Measurements from ENCODE around the gene AGPAT2. TPM values are rescaled to one million over a fixed set of nuclear protein-coding genes. Genes with fewer than 3 reads are reported as not detected.

AGPAT2 gene
- total and polyA plus RNA-seq, 2 experiments from 2014 or later, result 31.8 to 44.7 TPM

DNA sequence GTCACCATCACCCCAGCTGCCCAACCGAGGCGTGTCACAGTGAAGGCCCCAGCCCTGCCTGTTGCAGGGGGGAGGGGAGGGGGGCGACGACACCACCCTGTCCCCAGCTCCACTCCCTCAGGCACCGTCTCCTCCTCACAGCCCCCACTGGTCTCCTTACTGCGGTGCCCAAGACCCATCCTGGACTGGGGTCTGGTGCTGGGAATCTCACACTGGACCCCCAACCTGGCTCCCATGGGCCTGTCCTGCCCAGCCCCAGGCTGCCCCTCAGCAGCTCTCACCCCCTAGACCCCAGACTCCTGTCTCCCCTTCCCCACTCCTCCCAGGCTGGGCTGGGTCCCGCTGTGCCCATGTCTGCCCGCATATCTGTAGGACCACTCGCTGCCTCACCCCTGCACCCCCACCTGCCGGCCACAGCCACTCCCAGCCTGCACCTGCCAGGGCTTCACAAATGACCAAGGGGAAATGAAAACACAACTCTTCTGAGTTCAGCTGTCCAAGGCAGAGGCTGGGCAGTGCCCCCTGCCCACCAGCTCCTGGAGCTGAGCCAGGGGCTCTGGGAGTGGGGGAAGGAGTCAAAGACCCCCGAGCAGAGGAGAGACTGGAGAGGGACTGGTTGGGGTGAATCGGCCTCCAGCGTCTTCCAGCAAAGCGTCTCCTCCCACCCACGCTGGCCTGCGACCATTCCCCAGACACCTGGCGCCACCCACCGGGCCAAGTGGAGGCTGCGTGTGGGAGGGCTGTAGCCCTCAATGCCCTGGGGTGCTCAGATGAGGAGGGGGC is 57.2 kb downstream of the AGPAT2 start:
- H3K9me3 Mint-ChIP-seq, result no peaks in the 10 kb centered on the region
- Histone ChIP-seq H3K27ac (ENCODE audit: low read depth) (no peak overlapping the region), H3K79me2 (replicated peaks; ENCODE audit: insufficient read depth) (no peaks in the 10 kb centered on the region), H2AFZ (no peak overlapping the region), H3K4me2 (no peak overlapping the region), H3K27me3 (ENCODE audit: insufficient read depth) (no peaks in the 10 kb centered on the region), H4K20me1 (replicated peaks; ENCODE audit: insufficient read depth) (no peaks in the 10 kb centered on the region), H3F3A (replicated peaks; ENCODE audit: low read depth) (peaks cover 16% of the 10 kb centered on the region), H3K36me3 (ENCODE audit: insufficient read depth) (no peaks in the 10 kb centered on the region), H3K4me1 (ENCODE audit: insufficient read depth) (no peaks in the 10 kb centered on the region), H3K9me2 (ENCODE audit: insufficient read depth) (no peaks in the 10 kb centered on the region), H3K4me3 (no peak overlapping the region)
- peak; percentile 86 for DNase-seq (ENCODE audit: low spot score)
- peaks cover 8% of the 10 kb centered on the region; the same call in 2 of the 3 replicates for H3K4me1 Mint-ChIP-seq
- H3K27me3 Mint-ChIP-seq (ENCODE audit: insufficient read depth, low read depth, poor library complexity), result peaks cover 3% of the 10 kb centered on the region
- no peak overlapping the region for H3K27ac Mint-ChIP-seq
- H3K36me3 Mint-ChIP-seq (ENCODE audit: low read depth), result no peaks in the 10 kb centered on the region
- TF ChIP-seq, protein P1, sequence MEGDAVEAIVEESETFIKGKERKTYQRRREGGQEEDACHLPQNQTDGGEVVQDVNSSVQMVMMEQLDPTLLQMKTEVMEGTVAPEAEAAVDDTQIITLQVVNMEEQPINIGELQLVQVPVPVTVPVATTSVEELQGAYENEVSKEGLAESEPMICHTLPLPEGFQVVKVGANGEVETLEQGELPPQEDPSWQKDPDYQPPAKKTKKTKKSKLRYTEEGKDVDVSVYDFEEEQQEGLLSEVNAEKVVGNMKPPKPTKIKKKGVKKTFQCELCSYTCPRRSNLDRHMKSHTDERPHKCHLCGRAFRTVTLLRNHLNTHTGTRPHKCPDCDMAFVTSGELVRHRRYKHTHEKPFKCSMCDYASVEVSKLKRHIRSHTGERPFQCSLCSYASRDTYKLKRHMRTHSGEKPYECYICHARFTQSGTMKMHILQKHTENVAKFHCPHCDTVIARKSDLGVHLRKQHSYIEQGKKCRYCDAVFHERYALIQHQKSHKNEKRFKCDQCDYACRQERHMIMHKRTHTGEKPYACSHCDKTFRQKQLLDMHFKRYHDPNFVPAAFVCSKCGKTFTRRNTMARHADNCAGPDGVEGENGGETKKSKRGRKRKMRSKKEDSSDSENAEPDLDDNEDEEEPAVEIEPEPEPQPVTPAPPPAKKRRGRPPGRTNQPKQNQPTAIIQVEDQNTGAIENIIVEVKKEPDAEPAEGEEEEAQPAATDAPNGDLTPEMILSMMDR (conservative IDR thresholded peaks at IDR 0.05; ENCODE audit: low read depth in 2 of 2), result peak; percentile 68 to 97
- no peak for TF ChIP-seq POLR2AphosphoS5 (IDR thresholded peaks at IDR 0.05; ENCODE audit: low read depth)
- peak; percentile 78 for ATAC-seq
- no peak overlapping the region for H3K4me3 Mint-ChIP-seq

- Histone ChIP-seq H3K9me2 (ENCODE audit: insufficient read depth) (no peaks in the 10 kb centered on the region), H3K27me3 (ENCODE audit: insufficient read depth) (no peaks in the 10 kb centered on the region), H3K4me3 (no peak overlapping the region), H3K4me1 (ENCODE audit: insufficient read depth) (no peaks in the 10 kb centered on the region), H3K27ac (ENCODE audit: low read depth) (no peak overlapping the region), H2AFZ (no peak overlapping the region), H4K20me1 (replicated peaks; ENCODE audit: insufficient read depth) (no peaks in the 10 kb centered on the region), H3F3A (replicated peaks; ENCODE audit: low read depth) (peaks cover 16% of the 10 kb centered on the region), H3K4me2 (no peak overlapping the region), H3K79me2 (replicated peaks; ENCODE audit: insufficient read depth) (no peaks in the 10 kb centered on the region), H3K36me3 (ENCODE audit: insufficient read depth) (no peaks in the 10 kb centered on the region)
- H3K9me3 Mint-ChIP-seq, result no peaks in the 10 kb centered on the region
- peaks cover 8% of the 10 kb centered on the region; the same call in 2 of the 3 replicates for H3K4me1 Mint-ChIP-seq
- H3K4me3 Mint-ChIP-seq, result no peak overlapping the region
- H3K27ac Mint-ChIP-seq, result no peak overlapping the region
- TF ChIP-seq ZNF114 (CRISPR knock-in tag; IDR thresholded peaks at IDR 0.05) (no peak), CREB1 (CRISPR knock-in tag; IDR thresholded peaks at IDR 0.05; ENCODE audit: low read depth) (no peak), STAT1 (IDR thresholded peaks at IDR 0.05; ENCODE audit: unreplicated experiment) (no peak), EZH2phosphoT487 (IDR thresholded peaks at IDR 0.05; ENCODE audit: unreplicated experiment) (no peak), EZH2 (IDR thresholded peaks at IDR 0.05; ENCODE audit: low read depth, unreplicated experiment) (no peak), ZNF331 (CRISPR knock-in tag; IDR thresholded peaks at IDR 0.05; ENCODE audit: low read depth) (no peak), NANOG (IDR thresholded peaks at IDR 0.05; ENCODE audit: borderline replicate concordance) (no peak), ETS1 (IDR thresholded peaks at IDR 0.05) (no peak), JUNB (IDR thresholded peaks at IDR 0.05; ENCODE audit: unreplicated experiment) (no peak)
- TF ChIP-seq, protein P2, sequence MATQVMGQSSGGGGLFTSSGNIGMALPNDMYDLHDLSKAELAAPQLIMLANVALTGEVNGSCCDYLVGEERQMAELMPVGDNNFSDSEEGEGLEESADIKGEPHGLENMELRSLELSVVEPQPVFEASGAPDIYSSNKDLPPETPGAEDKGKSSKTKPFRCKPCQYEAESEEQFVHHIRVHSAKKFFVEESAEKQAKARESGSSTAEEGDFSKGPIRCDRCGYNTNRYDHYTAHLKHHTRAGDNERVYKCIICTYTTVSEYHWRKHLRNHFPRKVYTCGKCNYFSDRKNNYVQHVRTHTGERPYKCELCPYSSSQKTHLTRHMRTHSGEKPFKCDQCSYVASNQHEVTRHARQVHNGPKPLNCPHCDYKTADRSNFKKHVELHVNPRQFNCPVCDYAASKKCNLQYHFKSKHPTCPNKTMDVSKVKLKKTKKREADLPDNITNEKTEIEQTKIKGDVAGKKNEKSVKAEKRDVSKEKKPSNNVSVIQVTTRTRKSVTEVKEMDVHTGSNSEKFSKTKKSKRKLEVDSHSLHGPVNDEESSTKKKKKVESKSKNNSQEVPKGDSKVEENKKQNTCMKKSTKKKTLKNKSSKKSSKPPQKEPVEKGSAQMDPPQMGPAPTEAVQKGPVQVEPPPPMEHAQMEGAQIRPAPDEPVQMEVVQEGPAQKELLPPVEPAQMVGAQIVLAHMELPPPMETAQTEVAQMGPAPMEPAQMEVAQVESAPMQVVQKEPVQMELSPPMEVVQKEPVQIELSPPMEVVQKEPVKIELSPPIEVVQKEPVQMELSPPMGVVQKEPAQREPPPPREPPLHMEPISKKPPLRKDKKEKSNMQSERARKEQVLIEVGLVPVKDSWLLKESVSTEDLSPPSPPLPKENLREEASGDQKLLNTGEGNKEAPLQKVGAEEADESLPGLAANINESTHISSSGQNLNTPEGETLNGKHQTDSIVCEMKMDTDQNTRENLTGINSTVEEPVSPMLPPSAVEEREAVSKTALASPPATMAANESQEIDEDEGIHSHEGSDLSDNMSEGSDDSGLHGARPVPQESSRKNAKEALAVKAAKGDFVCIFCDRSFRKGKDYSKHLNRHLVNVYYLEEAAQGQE (IDR thresholded peaks at IDR 0.05; ENCODE audit: unreplicated experiment), result no peak
- TF ChIP-seq, protein P1 (conservative IDR thresholded peaks at IDR 0.05; ENCODE audit: low read depth in 2 of 2), result no peak
- no peaks in the 10 kb centered on the region for H3K36me3 Mint-ChIP-seq (ENCODE audit: low read depth)
- DNase-seq (ENCODE audit: low spot score) (no peak), ATAC-seq (no peak)
- H3K27me3 Mint-ChIP-seq (ENCODE audit: insufficient read depth, low read depth, poor library complexity), result peaks cover 3% of the 10 kb centered on the region
Observed at GRCh38 chr9:136629001-136629878, 58.0 kb downstream of the AGPAT2 start.
